GM23248 (cell line): Measurements from ENCODE around the gene PNKD.
"Not testable (repeated sequence)": the region's sequence is repeated elsewhere in the genome, so short reads cannot be mapped to it uniquely, and the experiment has no call there.

ENCODE experiments used
- EZH2 ChIP-seq: fragments of 200-600 bp; sonication (generic); IDR thresholded peaks from 2 replicates; pipeline ENCODE4 v1.6.1; 2018; ENCODE audit warnings: antibody characterized with exemption, mild to moderate bottlenecking; ENCODE audit not compliant: insufficient read depth, poor library complexity, severe bottlenecking
- EZH2phosphoT487 ChIP-seq: fragments of 200-600 bp; sonication (generic); IDR thresholded peaks from 2 replicates; pipeline ENCODE4 v1.6.1; 2018; ENCODE audit warnings: antibody characterized with exemption, moderate library complexity, mild to moderate bottlenecking, low read depth; ENCODE audit not compliant: insufficient read depth

- TF ChIP-seq EZH2phosphoT487, EZH2: not testable (repeated sequence)
Observed at GRCh38 chr2:218311541-218312266, 41.4 kb downstream of the PNKD start.
